H1 (cell line): ENCODE measurements around the gene CDH10. TPM values are rescaled to one million over a fixed set of nuclear protein-coding genes. Genes with fewer than 3 reads are reported as not detected.
A peak's percentile ranks its signal among the peaks of the same experiment; 100 is the strongest.

ENCODE experiments used
- CTCF ChIA-PET: fragments of 300-600 bp; sonication (Branson Sonifier 250); formaldehyde crosslinking; loops from one replicate; lab custom pipeline; 2021; ENCODE audit not compliant: partially characterized antibody; lab: Charles Lee
- POLR2A ChIA-PET: fragments of 300-600 bp; sonication (Branson Sonifier 250); formaldehyde crosslinking; loops from one replicate; lab custom pipeline; 2021; ENCODE audit warnings: inconsistent platforms; ENCODE audit not compliant: partially characterized antibody; lab: Charles Lee
- DNase-seq, 2 experiments: peaks; one replicate each; pipeline versions ENCODE4 v3.0.0 to v3.0.0-alpha.2; 2010 to 2022; ENCODE audit warnings: low spot score in 2 of 2, low read depth in 1 of 2, mixed read lengths in 1 of 2
- FAIRE-seq: peaks from 2 replicates; lab custom pipeline; 2011; peaks lifted over from hg19 to GRCh38; lab: Jason Lieb, UNC
- H2AFZ ChIP-seq: 2 replicates; pipeline ENCODE4 v1.8.1; 2012; ENCODE audit warnings: low read length, inconsistent platforms
- H2AK5ac ChIP-seq: 2 replicates; pipeline ENCODE4 v1.6.1; 2013; ENCODE audit warnings: low read depth, low read length
- H2BK120ac ChIP-seq: replicated peaks from 2 replicates; pipeline ENCODE3; 2013; ENCODE audit warnings: low read depth, low read length, inconsistent platforms
- H2BK12ac ChIP-seq: 2 replicates; pipeline ENCODE4 v1.6.1; 2013; ENCODE audit warnings: low read depth, low read length
- H2BK15ac ChIP-seq: 2 replicates; pipeline ENCODE4 v1.6.1; 2013; ENCODE audit warnings: low read length
- H2BK20ac ChIP-seq: 2 replicates; pipeline ENCODE4 v1.6.1; 2013; ENCODE audit warnings: low read length
- H2BK5ac ChIP-seq: 2 replicates; pipeline ENCODE4 v1.6.1; 2013; ENCODE audit warnings: low read depth, low read length
- H3K14ac ChIP-seq: 2 replicates; pipeline ENCODE4 v1.6.1; 2013; ENCODE audit warnings: inconsistent platforms; ENCODE audit not compliant: insufficient read length
- H3K18ac ChIP-seq: 2 replicates; pipeline ENCODE4 v1.6.1; 2013; ENCODE audit warnings: low read length; ENCODE audit errors: extremely low read depth
- H3K23ac ChIP-seq: 2 replicates; pipeline ENCODE4 v1.6.1; 2013; ENCODE audit warnings: inconsistent platforms; ENCODE audit not compliant: insufficient read length
- H3K23me2 ChIP-seq: 2 replicates; pipeline ENCODE4 v1.6.1; 2013; ENCODE audit warnings: low read depth, low read length
- H3K27ac ChIP-seq: 2 replicates; pipeline ENCODE4 v1.6.1; 2011; ENCODE audit warnings: low read depth, low read length, inconsistent platforms
- H3K27me3 ChIP-seq, 4 experiments: replicated peaks in 1 of 4; 1 replicate in 1 of 4; 2 replicates in 3 of 4; pipeline versions ENCODE4 v1.6.1 to v1.8.1; 2011 to 2013; ENCODE audit warnings: low read length in 3 of 4, mild to moderate bottlenecking in 3 of 4, inconsistent platforms in 2 of 4, mixed read lengths in 2 of 4, moderate library complexity in 1 of 4; ENCODE audit not compliant: control insufficient read depth in 3 of 4, insufficient read depth in 3 of 4; ENCODE audit errors: extremely low read depth in 1 of 4
- H3K36me3 ChIP-seq, 4 experiments: 2 replicates each; pipeline versions ENCODE4 v1.6.1 to v1.8.1; 2011 to 2013; ENCODE audit warnings: mild to moderate bottlenecking in 4 of 4, low read length in 3 of 4, moderate library complexity in 2 of 4, control low read depth in 1 of 4, inconsistent platforms in 1 of 4; ENCODE audit not compliant: insufficient read depth in 4 of 4, control insufficient read depth in 2 of 4
- H3K4ac ChIP-seq: replicated peaks from 2 replicates; pipeline ENCODE3; 2013; ENCODE audit warnings: low read length, low read depth, mixed read lengths, inconsistent platforms; ENCODE audit not compliant: insufficient read length
- H3K4me1 ChIP-seq, 4 experiments: replicated peaks in 1 of 4; 1 replicate in 1 of 4; 2 replicates in 3 of 4; pipeline versions ENCODE4 v1.6.1 to v1.8.1; 2011 to 2013; ENCODE audit warnings: low read length in 3 of 4, inconsistent platforms in 2 of 4, mixed read lengths in 1 of 4; ENCODE audit not compliant: insufficient read depth in 4 of 4, control insufficient read depth in 3 of 4
- H3K4me2 ChIP-seq, 2 experiments: 2 replicates each; pipeline versions ENCODE4 v1.6.1 to v1.8.1; 2011 to 2013; ENCODE audit warnings: low read depth in 2 of 2, low read length in 2 of 2, control low read depth in 1 of 2, inconsistent platforms in 1 of 2, mild to moderate bottlenecking in 1 of 2; ENCODE audit not compliant: insufficient read depth in 1 of 2
- H3K4me3 ChIP-seq, 4 experiments: fragments of 200-600, 300-600 bp in 1 of 4; sonication (generic), shearing (Covaris generic), sonication (Bioruptor Twin) in 1 of 4; 2 replicates each; pipeline versions ENCODE4 v1.5.1 to v1.8.1; 2011 to 2016; ENCODE audit warnings: low read length in 4 of 4, low read depth in 3 of 4, control low read depth in 2 of 4, inconsistent platforms in 2 of 4, mild to moderate bottlenecking in 2 of 4, mixed read lengths in 1 of 4, moderate library complexity in 1 of 4; ENCODE audit not compliant: insufficient read depth in 2 of 4; ENCODE audit errors: extremely low read depth in 1 of 4
- H3K56ac ChIP-seq: replicated peaks from 2 replicates; pipeline ENCODE3; 2013; ENCODE audit warnings: low read depth, mild to moderate bottlenecking, mixed read lengths, low read length, inconsistent platforms; ENCODE audit not compliant: insufficient read length
- H3K79me1 ChIP-seq: 2 replicates; pipeline ENCODE4 v1.6.1; 2013; ENCODE audit warnings: low read depth, low read length, control low read depth
- H3K79me2 ChIP-seq, 2 experiments: 2 replicates each; pipeline versions ENCODE4 v1.6.1 to v1.8.1; 2012 to 2013; ENCODE audit warnings: low read length in 2 of 2, mild to moderate bottlenecking in 2 of 2, inconsistent platforms in 1 of 2; ENCODE audit not compliant: insufficient read depth in 2 of 2, control insufficient read depth in 1 of 2
- H3K9ac ChIP-seq, 4 experiments: replicated peaks in 1 of 4; 1 replicate in 1 of 4; 2 replicates in 3 of 4; pipeline versions ENCODE4 v1.6.1 to v1.8.1; 2011 to 2013; ENCODE audit warnings: low read depth in 3 of 4, low read length in 3 of 4, control low read depth in 2 of 4, mild to moderate bottlenecking in 2 of 4, moderate library complexity in 2 of 4, inconsistent platforms in 1 of 4; ENCODE audit errors: extremely low read depth in 1 of 4
- H3K9me3 ChIP-seq, 2 experiments: 2 replicates each; pipeline versions ENCODE4 v1.6.1 to v1.8.1; 2012 to 2013; ENCODE audit warnings: mild to moderate bottlenecking in 2 of 2, moderate library complexity in 2 of 2, control low read depth in 1 of 2, inconsistent platforms in 1 of 2, low read depth in 1 of 2, low read length in 1 of 2, mixed read lengths in 1 of 2; ENCODE audit not compliant: insufficient read depth in 2 of 2
- H4K20me1 ChIP-seq, 2 experiments: replicated peaks in 1 of 2; 2 replicates each; pipeline versions ENCODE3 to v1.8.1; 2011 to 2013; ENCODE audit warnings: inconsistent platforms in 2 of 2, low read length in 2 of 2, mild to moderate bottlenecking in 1 of 2; ENCODE audit not compliant: insufficient read depth in 2 of 2, control insufficient read depth in 1 of 2
- H4K5ac ChIP-seq: 2 replicates; pipeline ENCODE4 v1.6.1; 2013; ENCODE audit warnings: low read length, low read depth, mixed read lengths, inconsistent platforms; ENCODE audit not compliant: insufficient read length
- H4K8ac ChIP-seq: 2 replicates; pipeline ENCODE4 v1.8.0; 2013; ENCODE audit warnings: mild to moderate bottlenecking, moderate library complexity, low read length, inconsistent platforms; ENCODE audit not compliant: insufficient read depth; ENCODE audit errors: extremely low read depth
- H4K91ac ChIP-seq: replicated peaks from 2 replicates; pipeline ENCODE3; 2013; ENCODE audit warnings: low read length, mixed read lengths, inconsistent platforms; ENCODE audit not compliant: insufficient read length
- BACH1 ChIP-seq: IDR thresholded peaks from 2 replicates; pipeline ENCODE4 v1.6.1; 2012; ENCODE audit warnings: low read length, improper control_type of control experiment
- CHD2 ChIP-seq: IDR thresholded peaks from 2 replicates; pipeline ENCODE4 v1.6.1; 2012; ENCODE audit warnings: low read length, improper control_type of control experiment
- CREB1 ChIP-seq: IDR thresholded peaks from 2 replicates; pipeline ENCODE4 v1.6.1; 2012; ENCODE audit warnings: inconsistent platforms
- CTBP2 ChIP-seq: IDR thresholded peaks from 2 replicates; pipeline ENCODE4 v1.7.0; 2011; ENCODE audit warnings: borderline replicate concordance, mild to moderate bottlenecking, moderate library complexity, mixed read lengths, low read length; ENCODE audit not compliant: insufficient read depth, insufficient read length
- EGR1 ChIP-seq: IDR thresholded peaks from 2 replicates; pipeline ENCODE4 v1.6.1; 2011; ENCODE audit warnings: low read depth, low read length, borderline replicate concordance
- EZH2 ChIP-seq: fragments of 200-600 bp; sonication (generic); IDR thresholded peaks from 2 replicates; pipeline ENCODE4 v1.7.1; 2012; ENCODE audit warnings: low read depth, mild to moderate bottlenecking, moderate library complexity, low read length, inconsistent platforms; ENCODE audit not compliant: severe bottlenecking
- JUND ChIP-seq: IDR thresholded peaks from 2 replicates; pipeline ENCODE4 v1.6.1; 2011; ENCODE audit warnings: mild to moderate bottlenecking, improper control_type of control experiment, low read length
- RFX5 ChIP-seq: IDR thresholded peaks from 2 replicates; pipeline ENCODE4 v1.6.1; 2011; ENCODE audit warnings: low read depth, low read length, improper control_type of control experiment, borderline replicate concordance
- SAP30 ChIP-seq: fragments of 300-600 bp; sonication (generic); IDR thresholded peaks from 2 replicates; pipeline ENCODE4 v1.7.1; 2012; ENCODE audit warnings: low read length, moderate library complexity, mild to moderate bottlenecking, inconsistent platforms; ENCODE audit not compliant: insufficient read depth, insufficient replicate concordance
- SP2 ChIP-seq: IDR thresholded peaks from 2 replicates; pipeline ENCODE4 v1.6.1; 2012; ENCODE audit warnings: mild to moderate bottlenecking, low read length, inconsistent platforms
- SRF ChIP-seq: IDR thresholded peaks from 2 replicates; pipeline ENCODE4 v1.6.1; 2011; ENCODE audit warnings: mild to moderate bottlenecking, low read depth, low read length, moderate library complexity
- TBP ChIP-seq: IDR thresholded peaks from 2 replicates; pipeline ENCODE4 v1.6.1; 2011; ENCODE audit warnings: low read depth, low read length, improper control_type of control experiment
- YY1 ChIP-seq: IDR thresholded peaks from 2 replicates; pipeline ENCODE4 v1.6.1; 2011; ENCODE audit warnings: low read depth, mild to moderate bottlenecking, low read length
- WGBS, 2 experiments: shearing (Covaris generic) in 1 of 2; methylation state at CpG; one replicate each; pipeline versions ENCODE4 v1.1.6 to v1.1.7; 2013 to 2015; ENCODE audit warnings: low lambda C conversion rate in 2 of 2, mixed read lengths in 2 of 2, inconsistent platforms in 1 of 2, low coverage in 1 of 2, missing lambda C conversion rate in 1 of 2; ENCODE audit not compliant: insufficient replicate concordance in 2 of 2, insufficient coverage in 1 of 2, insufficient read length in 1 of 2; ENCODE audit errors: extremely low coverage in 1 of 2, missing lambda C conversion rate in 1 of 2; 5-methylcytosine and 5-hydroxymethylcytosine counted together
- polyA plus RNA-seq, 7 experiments: library from polyadenylated mRNA; depleted of rRNA in 3 of 7; stranded (reverse) in 5 of 7; unstranded in 2 of 7; fragments of >200 nt in 5 of 7; fragments of 200-250 nt in 2 of 7; gene quantifications; 1 replicate in 5 of 7; 2 replicates in 1 of 7; 4 replicates in 1 of 7; pipeline versions ENCODE4 v1.2.1 to v1.2.3, GENCODE V29; 2011 to 2013; ENCODE audit warnings: missing spikeins in 2 of 7, mixed read lengths in 2 of 7
- total RNA-seq: library from RNA; stranded (reverse); fragmentation: NEBNext Ultra II Directional; extraction: Animal tissue kit (Norgen Biotek cat#: 25700); gene quantifications from 2 replicates; pipeline ENCODE4 v1.2.1, GENCODE V29; 2021
- TF ChIP-seq, protein P1 (sequence below): IDR thresholded peaks from 2 replicates; pipeline ENCODE4 v1.6.1; 2011; ENCODE audit warnings: low read length, improper control_type of control experiment

CDH10 gene
- total and polyA plus RNA-seq, 2 of the 8 experiments (the other 6 are each of a cell fraction or from before 2014, with no cell fraction given) = 0.11 TPM; not detected in 1

DNA sequence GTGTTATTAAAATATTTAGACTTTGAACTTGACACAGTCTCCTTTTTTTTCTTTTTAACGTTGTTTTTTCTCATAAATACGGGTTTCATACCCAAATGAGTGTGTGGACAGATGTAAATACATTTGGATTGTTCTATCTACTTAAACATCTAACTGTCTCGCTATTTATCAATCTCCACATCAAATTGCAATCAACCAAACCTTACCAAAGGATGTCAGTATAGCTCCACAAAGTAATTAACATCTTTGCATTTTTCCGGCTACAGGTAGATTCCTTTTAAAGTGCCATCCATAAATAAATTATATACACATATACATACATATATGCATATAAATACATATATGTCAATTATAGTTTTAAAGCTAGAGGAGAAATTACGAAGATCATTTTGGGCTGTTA lies 705 bp upstream of the CDH10 start:
- no peak overlapping the region for H3K27ac ChIP-seq
- CTCF ChIA-PET = interaction anchor here (0.7 kb wide), 1 partner anchor 362 kb away, joined by 3 read pairs; no protein-coding TSS in a partner anchor
- no peak for TF ChIP-seq BACH1
- no peak for TF ChIP-seq EGR1
- no peak for TF ChIP-seq EZH2
- no peak for TF ChIP-seq CHD2
- TF ChIP-seq YY1 = no peak
- TF ChIP-seq JUND = no peak
- TF ChIP-seq SAP30 = no peak
- TF ChIP-seq CREB1 = no peak
- TF ChIP-seq RFX5 = no peak
- TF ChIP-seq, protein P1, sequence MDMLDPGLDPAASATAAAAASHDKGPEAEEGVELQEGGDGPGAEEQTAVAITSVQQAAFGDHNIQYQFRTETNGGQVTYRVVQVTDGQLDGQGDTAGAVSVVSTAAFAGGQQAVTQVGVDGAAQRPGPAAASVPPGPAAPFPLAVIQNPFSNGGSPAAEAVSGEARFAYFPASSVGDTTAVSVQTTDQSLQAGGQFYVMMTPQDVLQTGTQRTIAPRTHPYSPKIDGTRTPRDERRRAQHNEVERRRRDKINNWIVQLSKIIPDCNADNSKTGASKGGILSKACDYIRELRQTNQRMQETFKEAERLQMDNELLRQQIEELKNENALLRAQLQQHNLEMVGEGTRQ = no peak
- no peak for TF ChIP-seq CTBP2
- no peak for TF ChIP-seq TBP
- TF ChIP-seq SP2 = no peak
- no peak for TF ChIP-seq SRF

More for the DNA sequence above, 705 bp upstream of the CDH10 start:
- POLR2A ChIA-PET = no interaction called here
- Histone ChIP-seq H3K79me2 (no peaks in the 10 kb centered on the region), H2BK120ac (no peak overlapping the region), H3K4ac (no peak overlapping the region), H2AK5ac (no peak overlapping the region), H3K9ac (no peak overlapping the region), H2BK5ac (no peak overlapping the region), H3K56ac (no peak overlapping the region), H4K91ac (no peak overlapping the region), H3K27me3 (peaks cover 0 to 3% (median 0%) of the 10 kb centered on the region in 4 experiments; a peak in 2 of 7 replicates), H3K36me3 (no peaks in the 10 kb centered on the region), H3K4me1 (peaks cover 0 to 10% (median 1%) of the 10 kb centered on the region in 4 experiments; a peak in 3 of 7 replicates), H3K4me3 (peak overlapping the region in 2 of 4 experiments; percentile 25 to 65; a peak in 2 of 8 replicates), H3K23ac (no peak overlapping the region), H3K14ac (no peak overlapping the region), H3K18ac (no peak overlapping the region), H3K4me2 (peak overlapping the region; percentile 76 to 88; a peak in 2 of 4 replicates), H4K5ac (no peak overlapping the region), H3K9me3 (no peaks in the 10 kb centered on the region), H2BK12ac (no peak overlapping the region), H2AFZ (no peak overlapping the region), H2BK15ac (no peak overlapping the region), H4K20me1 (peaks cover 0 to 2% of the 10 kb centered on the region in 2 experiments), H4K8ac (no peak overlapping the region), H3K79me1 (no peaks in the 10 kb centered on the region), H2BK20ac (no peak overlapping the region), H3K23me2 (no peaks in the 10 kb centered on the region)
- FAIRE-seq (no peak), DNase-seq (no peak)
- 49% methylated on average over 5 of the region's 5 CpGs; no CpG with 5 or more reads in 1 of the 2 experiments for WGBS, 2 experiments
